OCI-LY7 (cell line): ENCODE results near the gene DNAI7. TPM values are rescaled to one million over a fixed set of nuclear protein-coding genes. Genes with fewer than 3 reads are reported as not detected.

Source experiments
- BruUV-seq: library from RNA; stranded (reverse); fragments of 400-500 nt; replicated peaks from 2 replicates; lab custom pipeline; 2021; lab: Mats Ljungman, UMichigan
- CTCF ChIA-PET: fragments of 300-600 bp; sonication (Branson Sonifier 250); formaldehyde crosslinking; loops from one replicate; lab custom pipeline; 2022; ENCODE audit warnings: antibody characterized with exemption; ENCODE audit not compliant: unreplicated experiment; lab: Charles Lee
- POLR2A ChIA-PET: fragments of 300-600 bp; sonication (Branson Sonifier 250); formaldehyde crosslinking; loops from one replicate; lab custom pipeline; 2022; ENCODE audit warnings: antibody characterized with exemption; lab: Charles Lee
- DNase-seq: peaks from one replicate; pipeline ENCODE4 v3.0.0-alpha.2; 2015; ENCODE audit warnings: low spot score
- H2AFZ ChIP-seq: fragments of 200-600 bp; sonication (generic), shearing (Covaris generic); 2 replicates; pipeline ENCODE4 v1.6.1; 2014; ENCODE audit warnings: mild to moderate bottlenecking, antibody characterized with exemption, low read length, moderate library complexity
- H3K27ac ChIP-seq: fragments of 200-600 bp; sonication (generic); 2 replicates; pipeline ENCODE4 v1.5.1; 2014; ENCODE audit warnings: mixed run types, low read depth, mild to moderate bottlenecking, moderate library complexity, low read length, inconsistent platforms; ENCODE audit not compliant: poor library complexity, severe bottlenecking
- H3K36me3 ChIP-seq: fragments of 200-600 bp; sonication (generic); 2 replicates; pipeline ENCODE4 v1.6.1; 2014; ENCODE audit warnings: mild to moderate bottlenecking, antibody characterized with exemption, low read length, moderate library complexity, mixed read lengths; ENCODE audit not compliant: insufficient read depth
- H3K4me1 ChIP-seq: fragments of 200-600 bp; sonication (generic); 2 replicates; pipeline ENCODE4 v1.5.1; 2014; ENCODE audit warnings: mild to moderate bottlenecking, low read length; ENCODE audit not compliant: insufficient read depth, poor library complexity, severe bottlenecking
- H3K4me2 ChIP-seq: fragments of 200-600 bp; sonication (generic); 2 replicates; pipeline ENCODE4 v1.6.1; 2014; ENCODE audit warnings: mild to moderate bottlenecking, low read length
- H3K4me3 ChIP-seq: fragments of 200-600 bp; sonication (generic); 2 replicates; pipeline ENCODE4 v1.5.1; 2014; ENCODE audit warnings: mild to moderate bottlenecking, low read depth, low read length; ENCODE audit not compliant: poor library complexity, severe bottlenecking
- H3K79me2 ChIP-seq: fragments of 200-600 bp; sonication (generic); 2 replicates; pipeline ENCODE4 v1.6.1; 2016; ENCODE audit warnings: low read depth, mild to moderate bottlenecking, low read length, moderate library complexity, mixed read lengths; ENCODE audit not compliant: insufficient read depth
- H3K9me2 ChIP-seq: fragments of 200-600 bp; sonication (generic); 2 replicates; pipeline ENCODE4 v1.6.1; 2016; ENCODE audit warnings: mild to moderate bottlenecking, low read length, mixed read lengths; ENCODE audit not compliant: insufficient read depth
- H3K9me3 ChIP-seq: fragments of 200-600 bp; sonication (generic); 2 replicates; pipeline ENCODE4 v1.6.1; 2014; ENCODE audit warnings: mild to moderate bottlenecking, mixed run types, low read length, mixed read lengths
- H4K20me1 ChIP-seq: fragments of 200-600 bp; sonication (generic); 2 replicates; pipeline ENCODE4 v1.6.1; 2014; ENCODE audit warnings: mild to moderate bottlenecking, antibody characterized with exemption, low read length, moderate library complexity, mixed read lengths; ENCODE audit not compliant: insufficient read depth
- CTCF ChIP-seq: fragments of 200-600 bp; sonication (generic); conservative IDR thresholded peaks from 2 replicates; pipeline ENCODE4 v1.5.1; 2014; ENCODE audit warnings: mild to moderate bottlenecking, antibody characterized with exemption, low read length, moderate library complexity, mixed read lengths
- EZH2phosphoT487 ChIP-seq: fragments of 200-600 bp; sonication (generic); IDR thresholded peaks from 2 replicates; pipeline ENCODE4 v1.6.1; 2018; ENCODE audit warnings: low read depth, borderline replicate concordance, mild to moderate bottlenecking, mixed run types, antibody characterized with exemption, low read length, moderate library complexity, mixed read lengths
- intact Hi-C: fragments of 100-400 bp; cut with micrococcal nuclease; formaldehyde crosslinking; loops from one replicate; pipeline ENCODE4 v1.10.0; 2022; ENCODE audit not compliant: unreplicated experiment
- total RNA-seq, 2 experiments: library from RNA; depleted of rRNA in 1 of 2; stranded (reverse); fragments of >200 nt in 1 of 2; shearing (Covaris generic) in 1 of 2; gene quantifications; 2 replicates each; pipeline ENCODE4 v1.2.3, GENCODE V29; 2014 to 2022

Gene DNAI7
- total RNA-seq, 2 experiments from 2014 or later, result not detected

- CTCF ChIA-PET, result no interaction called here
- peaks cover 66% of the 10 kb centered on the region for H3K36me3 ChIP-seq
- intact Hi-C loops, result no loop called here
Measured at GRCh38 chr12:25110260-25110659, 84.7 kb downstream of the DNAI7 start.

GRCh38 chr12:25107920-25108319 lies 87.0 kb downstream of the DNAI7 start:
- no peak overlapping the region for H3K4me2 ChIP-seq
- no peaks in the 10 kb centered on the region for H3K4me1 ChIP-seq
- peaks cover 3% of the 10 kb centered on the region; the same call in 1 of the 2 replicates for H4K20me1 ChIP-seq
- no peak for DNase-seq
- H2AFZ ChIP-seq, result no peak overlapping the region
- H3K9me3 ChIP-seq, result no peaks in the 10 kb centered on the region
- intact Hi-C loops, result loop anchor here (5.0 kb wide), 1 partner anchor 36 kb away; no protein-coding TSS in a partner anchor
- no TSS peak for BruUV-seq
- H3K4me3 ChIP-seq, result no peak overlapping the region
- peaks cover 8% of the 10 kb centered on the region; the same call in 1 of the 2 replicates for H3K79me2 ChIP-seq
- POLR2A ChIA-PET, result interaction anchor here (0.7 to 1.3 kb wide), 6 partner anchors 14 to 110 kb away, joined by 3 to 4 read pairs (median 3); no protein-coding TSS in a partner anchor
- H3K27ac ChIP-seq, result peak overlapping the region; percentile 8
- no peaks in the 10 kb centered on the region for H3K9me2 ChIP-seq
- peaks cover 87% of the 10 kb centered on the region for H3K36me3 ChIP-seq
- CTCF ChIA-PET, result no interaction called here
- no peak for TF ChIP-seq CTCF
- TF ChIP-seq EZH2phosphoT487, result no peak

More at GRCh38 chr12:25110260-25110659, 84.7 kb downstream of the DNAI7 start:
- Histone ChIP-seq H3K79me2 (peaks cover 6% of the 10 kb centered on the region; the same call in 1 of the 2 replicates), H3K4me2 (no peak overlapping the region), H3K4me1 (no peaks in the 10 kb centered on the region), H3K27ac (no peak overlapping the region), H3K9me3 (no peaks in the 10 kb centered on the region), H3K4me3 (no peak overlapping the region), H3K9me2 (no peaks in the 10 kb centered on the region), H4K20me1 (peaks cover 3% of the 10 kb centered on the region; the same call in 1 of the 2 replicates), H2AFZ (no peak overlapping the region)
- TF ChIP-seq EZH2phosphoT487 (no peak), CTCF (no peak)
- POLR2A ChIA-PET, result interaction anchor here (0.7 to 1.3 kb wide), 3 partner anchors 14 to 1968 kb away, joined by 3 read pairs; no protein-coding TSS in a partner anchor
- TSS peak; percentile 3 for BruUV-seq
- DNase-seq, result no peak

- no TSS peak for BruUV-seq
- no peak for DNase-seq
- Histone ChIP-seq H3K27ac (no peak overlapping the region), H2AFZ (no peak overlapping the region), H3K79me2 (peaks cover 10% of the 10 kb centered on the region; the same call in 1 of the 2 replicates), H3K9me2 (no peaks in the 10 kb centered on the region), H3K9me3 (no peaks in the 10 kb centered on the region), H3K4me2 (no peak overlapping the region), H3K4me1 (no peaks in the 10 kb centered on the region), H3K36me3 (peaks cover 92% of the 10 kb centered on the region), H3K4me3 (no peak overlapping the region), H4K20me1 (peaks cover 3% of the 10 kb centered on the region; the same call in 1 of the 2 replicates)
- ChIA-PET POLR2A (no interaction called here), CTCF (no interaction called here)
- intact Hi-C loops, result loop anchor here (5.0 kb wide), 1 partner anchor 35 kb away; no protein-coding TSS in a partner anchor
- TF ChIP-seq CTCF (no peak), EZH2phosphoT487 (no peak)
Measured at GRCh38 chr12:25106818-25107217, 88.1 kb downstream of the DNAI7 start.
